Gastroesophageal sphincter (tissue), 4 donors: Measurements from ENCODE around the gene ZDHHC11. TPM values are rescaled to one million over a fixed set of nuclear protein-coding genes. Genes with fewer than 3 reads are reported as not detected.
A peak's percentile ranks its signal among the peaks of the same experiment; 100 is the strongest.

Source experiments
- ATAC-seq: fragments of 150-250 bp; one replicate; pipeline ENCODE4 v1.9.1; 2016; ENCODE audit warnings: mild to moderate bottlenecking, moderate library complexity
- H3K27ac ChIP-seq, 4 donors: fragments of 200-600 bp; sonication (generic) in 3 of 4; 1 replicate in 3 of 4; 2 replicates in 1 of 4; pipeline ENCODE4 v1.5.1; 2016 to 2019
- H3K27me3 ChIP-seq: fragments of 200-600 bp; sonication (generic); one replicate; pipeline ENCODE4 v1.5.1; 2019
- H3K36me3 ChIP-seq, 2 donors: fragments of 200-600 bp; sonication (generic); one replicate each; pipeline ENCODE4 v1.5.1; 2019; ENCODE audit warnings: control low read depth in 1 of 2
- H3K4me1 ChIP-seq, 3 donors: fragments of 200-600 bp; sonication (generic); 1 replicate in 2 of 3; 2 replicates in 1 of 3; pipeline ENCODE4 v1.5.1; 2016 to 2019; ENCODE audit warnings: control low read depth in 2 of 3
- H3K4me3 ChIP-seq, 2 donors: fragments of 200-600 bp; sonication (generic); one replicate each; pipeline ENCODE4 v1.5.1; 2019; ENCODE audit warnings: mild to moderate bottlenecking in 1 of 2, moderate library complexity in 1 of 2
- H3K9me3 ChIP-seq, 3 donors: fragments of 200-600 bp; sonication (generic); one replicate each; pipeline ENCODE4 v1.5.1; 2017 to 2019; ENCODE audit warnings: control low read depth in 2 of 3
- CTCF ChIP-seq, 4 experiments: fragments of 200-600 bp in 2 of 4; fragments of 450-650 bp in 2 of 4; sonication (generic) in 1 of 4; IDR thresholded peaks; one replicate each; pipeline ENCODE4 v1.5.1; 2017 to 2019; ENCODE audit warnings: antibody characterized with exemption in 4 of 4, mild to moderate bottlenecking in 2 of 4, moderate library complexity in 2 of 4
- EP300 ChIP-seq: sonication (generic); formaldehyde crosslinking; IDR thresholded peaks from one replicate; pipeline ENCODE4 v1.6.1; 2017; ENCODE audit warnings: antibody characterized with exemption, mild to moderate bottlenecking
- POLR2A ChIP-seq, 2 donors: fragments of 450-650 bp; IDR thresholded peaks; one replicate each; pipeline ENCODE4 v1.6.1; 2017; ENCODE audit warnings: antibody characterized with exemption in 2 of 2, mild to moderate bottlenecking in 2 of 2, moderate library complexity in 1 of 2
- POLR2AphosphoS5 ChIP-seq: sonication (generic); formaldehyde crosslinking; IDR thresholded peaks from one replicate; pipeline ENCODE4 v1.6.1; 2017; ENCODE audit warnings: antibody characterized with exemption
- WGBS, 2 donors: methylation state at CpG; one replicate each; pipeline ENCODE4 v1.1.5; 2018; ENCODE audit warnings: low coverage in 1 of 2; 5-methylcytosine and 5-hydroxymethylcytosine counted together
- total RNA-seq, 4 donors: library from RNA; depleted of rRNA; stranded (reverse); fragments of >200 nt; gene quantifications; one replicate each; pipeline ENCODE4 v1.1.0, GENCODE V29; 2016

ZDHHC11 gene
- total RNA-seq, 4 donors from 2014 or later, result 2.3 to 19.1 (median 7.4) TPM

- Histone ChIP-seq H3K27ac (peak overlapping the region; percentile 60 to 94 (median 89)), H3K4me3 (peak overlapping the region; percentile 74 to 91), H3K9me3 (no peaks in the 10 kb centered on the region), H3K36me3 (peaks cover 0 to 45% of the 10 kb centered on the region in 2 donors), H3K27me3 (no peaks in the 10 kb centered on the region), H3K4me1 (peaks cover 0 to 34% (median 16%) of the 10 kb centered on the region in 3 donors)
- TF ChIP-seq POLR2AphosphoS5 (no peak), CTCF (IDR thresholded peaks at IDR 0.05) (no peak), POLR2A (IDR thresholded peaks at IDR 0.05) (no peak), EP300 (no peak)
- ATAC-seq, result peak; percentile 34
- WGBS, 2 donors, result 39 to 70% methylated on average over 2 to 6 of the region's 25 CpGs
Observed at GRCh38 chr5:891837-892393, 41.1 kb upstream of the ZDHHC11 start.

- peak overlapping the region; percentile 74 to 91 for H3K4me3 ChIP-seq
- peak overlapping the region in 2 of 4 donors; percentile 86 to 92 for H3K27ac ChIP-seq
- H3K27me3 ChIP-seq, result no peaks in the 10 kb centered on the region
- TF ChIP-seq CTCF (IDR thresholded peaks at IDR 0.05) (no peak), POLR2A (IDR thresholded peaks at IDR 0.05) (no peak), POLR2AphosphoS5 (no peak)
- peaks cover 0 to 34% (median 16%) of the 10 kb centered on the region in 3 donors for H3K4me1 ChIP-seq
- ATAC-seq, result no peak
- no peaks in the 10 kb centered on the region for H3K9me3 ChIP-seq
- 70 to 71% methylated on average over 16 to 29 of the region's 34 CpGs for WGBS, 2 donors
- peaks cover 0 to 52% of the 10 kb centered on the region in 2 donors for H3K36me3 ChIP-seq
Observed at GRCh38 chr5:891117-891836, 40.5 kb upstream of the ZDHHC11 start.

GRCh38 chr5:889075-889710 is 38.4 kb upstream of the ZDHHC11 start:
- 77 to 87% methylated on average over 11 to 13 of the region's 15 CpGs for WGBS, 2 donors
- ATAC-seq, result no peak
- Histone ChIP-seq H3K27me3 (no peaks in the 10 kb centered on the region), H3K27ac (no peak overlapping the region), H3K4me3 (no peak overlapping the region), H3K9me3 (no peaks in the 10 kb centered on the region), H3K36me3 (peaks cover 0 to 73% of the 10 kb centered on the region in 2 donors), H3K4me1 (peaks cover 0 to 34% (median 16%) of the 10 kb centered on the region in 3 donors)
- TF ChIP-seq EP300, result no peak
- TF ChIP-seq POLR2AphosphoS5, result no peak
- no peak for TF ChIP-seq CTCF (IDR thresholded peaks at IDR 0.05)
- TF ChIP-seq POLR2A (IDR thresholded peaks at IDR 0.05), result no peak

- peaks cover 0 to 33% (median 16%) of the 10 kb centered on the region in 3 donors for H3K4me1 ChIP-seq
- no peak overlapping the region for H3K4me3 ChIP-seq
- H3K27ac ChIP-seq, result no peak overlapping the region
- no peak for ATAC-seq
- no peak for TF ChIP-seq POLR2AphosphoS5
- no peak for TF ChIP-seq POLR2A (IDR thresholded peaks at IDR 0.05)
- no peak for TF ChIP-seq CTCF (IDR thresholded peaks at IDR 0.05)
- TF ChIP-seq EP300, result no peak
- peaks cover 0 to 78% of the 10 kb centered on the region in 2 donors for H3K36me3 ChIP-seq
- no peaks in the 10 kb centered on the region for H3K27me3 ChIP-seq
- WGBS, 2 donors, result 89 to 90% methylated on average over 11 of the region's 11 CpGs
- H3K9me3 ChIP-seq, result no peaks in the 10 kb centered on the region
Observed at GRCh38 chr5:888638-889035, 37.9 kb upstream of the ZDHHC11 start.
